Colonic mucosa (tissue), 4 donors: ENCODE data around the gene RNASE9. TPM values are rescaled to one million over a fixed set of nuclear protein-coding genes. Genes with fewer than 3 reads are reported as not detected.
A peak's percentile ranks its signal among the peaks of the same experiment; 100 is the strongest.

Experiments used
- DNase-seq: peaks from one replicate; pipeline ENCODE4 v3.0.0-alpha.2; 2020
- H3K27ac ChIP-seq: fragments of 200-600 bp; one replicate; pipeline ENCODE4 v1.8.0; 2021
- H3K27me3 ChIP-seq: fragments of 200-600 bp; one replicate; pipeline ENCODE4 v1.8.0; 2021
- H3K36me3 ChIP-seq: fragments of 200-600 bp; one replicate; pipeline ENCODE4 v1.8.0; 2021
- H3K4me1 ChIP-seq: fragments of 200-600 bp; one replicate; pipeline ENCODE4 v1.8.0; 2021; ENCODE audit warnings: mild to moderate bottlenecking
- H3K4me3 ChIP-seq: fragments of 200-600 bp; one replicate; pipeline ENCODE4 v1.8.0; 2021
- H3K9ac ChIP-seq, 2 donors: one replicate each; pipeline ENCODE4 v1.7.0; 2013; ENCODE audit warnings: control low read depth in 2 of 2, low read depth in 2 of 2, low read length in 2 of 2
- H3K9me3 ChIP-seq: fragments of 200-600 bp; one replicate; pipeline ENCODE4 v1.8.0; 2021
- intact Hi-C: fragments of 100-400 bp; cut with DNase I; formaldehyde crosslinking; loops from one replicate; pipeline ENCODE4 v1.14.1; 2022
- total RNA-seq, 2 donors: library from RNA; stranded (reverse); fragmentation: NEBNext Ultra II Directional in 1 of 2; extraction: Animal tissue kit (Norgen Biotek cat#: 25700) in 1 of 2; gene quantifications; one replicate each; pipeline ENCODE4 v1.2.1, GENCODE V29; 2021
- TF ChIP-seq, protein P1 (sequence below): fragments of 200-600 bp; IDR thresholded peaks from one replicate; pipeline ENCODE4 v1.8.0; 2022; ENCODE audit warnings: antibody characterized with exemption, mild to moderate bottlenecking
- donor health status: healthy.
- donor health status: DM: no; HTN: no; CAD: no.
- donor health status: DM: no; HTN: no; CAD: no.

Gene RNASE9
- total RNA-seq: not detected

DNA sequence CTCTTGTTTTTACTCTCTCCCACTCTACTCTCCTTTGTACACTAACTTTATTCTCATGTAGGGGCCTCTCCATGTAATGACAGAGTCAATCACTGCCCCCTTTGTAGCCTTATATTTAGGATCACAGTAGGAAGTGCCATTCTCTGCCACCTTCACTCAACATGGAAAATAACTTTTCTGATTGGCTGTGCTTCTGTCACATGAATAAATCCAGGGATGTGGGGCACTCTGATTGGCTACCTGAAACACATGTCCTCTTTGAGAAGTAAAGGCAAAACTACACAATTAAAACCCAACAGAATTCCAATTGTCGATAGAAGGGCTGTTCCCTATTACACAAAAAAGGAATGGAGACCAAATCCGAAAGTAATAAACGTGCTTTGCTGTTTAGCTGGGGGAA lies at the start of gene RNASE9:
Gene RNASE9 (minus strand): TSS at position 87 of the 400 bp plus-strand sequence.
- Histone ChIP-seq H3K27me3 (no peaks in the 10 kb centered on the region), H3K4me1 (no peaks in the 10 kb centered on the region), H3K9me3 (no peaks in the 10 kb centered on the region), H3K27ac (no peak within 1 kb of the TSS), H3K36me3 (no peaks in the 10 kb centered on the region), H3K9ac (no peak within 1 kb of the TSS), H3K4me3 (no peak within 1 kb of the TSS)
- no peak for DNase-seq
- intact Hi-C loops: no loop called here
- TF ChIP-seq, protein P1, sequence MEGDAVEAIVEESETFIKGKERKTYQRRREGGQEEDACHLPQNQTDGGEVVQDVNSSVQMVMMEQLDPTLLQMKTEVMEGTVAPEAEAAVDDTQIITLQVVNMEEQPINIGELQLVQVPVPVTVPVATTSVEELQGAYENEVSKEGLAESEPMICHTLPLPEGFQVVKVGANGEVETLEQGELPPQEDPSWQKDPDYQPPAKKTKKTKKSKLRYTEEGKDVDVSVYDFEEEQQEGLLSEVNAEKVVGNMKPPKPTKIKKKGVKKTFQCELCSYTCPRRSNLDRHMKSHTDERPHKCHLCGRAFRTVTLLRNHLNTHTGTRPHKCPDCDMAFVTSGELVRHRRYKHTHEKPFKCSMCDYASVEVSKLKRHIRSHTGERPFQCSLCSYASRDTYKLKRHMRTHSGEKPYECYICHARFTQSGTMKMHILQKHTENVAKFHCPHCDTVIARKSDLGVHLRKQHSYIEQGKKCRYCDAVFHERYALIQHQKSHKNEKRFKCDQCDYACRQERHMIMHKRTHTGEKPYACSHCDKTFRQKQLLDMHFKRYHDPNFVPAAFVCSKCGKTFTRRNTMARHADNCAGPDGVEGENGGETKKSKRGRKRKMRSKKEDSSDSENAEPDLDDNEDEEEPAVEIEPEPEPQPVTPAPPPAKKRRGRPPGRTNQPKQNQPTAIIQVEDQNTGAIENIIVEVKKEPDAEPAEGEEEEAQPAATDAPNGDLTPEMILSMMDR: no peak

DNA sequence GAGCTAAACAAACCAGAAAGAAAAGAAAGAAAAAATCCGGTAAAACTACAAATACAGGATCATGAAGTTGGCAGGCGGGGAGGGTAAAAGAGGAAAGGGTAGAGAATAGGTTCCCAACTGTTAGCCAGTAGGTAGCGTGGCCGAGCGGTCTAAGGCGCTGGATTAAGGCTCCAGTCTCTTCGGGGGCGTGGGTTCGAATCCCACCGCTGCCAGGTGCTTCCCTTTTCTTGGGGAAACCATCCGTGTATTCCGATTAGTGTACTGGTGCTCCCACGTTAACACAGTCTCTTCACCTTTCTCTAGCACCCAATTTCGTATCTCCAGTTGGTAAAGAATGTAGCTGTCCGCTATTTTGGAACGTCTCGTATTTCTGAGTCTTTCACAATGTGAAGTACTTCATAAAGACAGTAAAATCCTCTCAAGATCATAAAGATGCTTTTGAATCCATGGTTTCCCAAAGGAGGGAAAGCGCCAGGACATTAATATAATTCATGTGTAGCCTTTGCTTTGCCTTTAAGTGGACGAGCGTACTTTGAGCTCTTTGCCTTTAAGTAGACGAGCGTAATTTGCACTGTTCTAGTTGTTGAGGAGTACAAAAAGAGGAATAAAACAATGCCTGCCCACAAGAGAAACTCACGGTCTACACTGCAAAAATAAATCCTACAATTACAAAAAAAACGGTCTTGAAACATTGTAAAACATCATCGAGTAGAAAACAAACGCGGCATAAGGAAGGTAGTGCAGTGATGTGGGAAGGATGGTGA lies 49.3 kb upstream of the RNASE9 start:
- H3K4me1 ChIP-seq: no peaks in the 10 kb centered on the region
- peak overlapping the region; percentile 73 to 76 for H3K9ac ChIP-seq
- TF ChIP-seq, protein P1: no peak
- no peaks in the 10 kb centered on the region for H3K36me3 ChIP-seq
- DNase-seq: peak; percentile 89
- intact Hi-C loops: no loop called here
- H3K9me3 ChIP-seq: no peaks in the 10 kb centered on the region
- peak overlapping the region; percentile 78 for H3K4me3 ChIP-seq
- no peak overlapping the region for H3K27ac ChIP-seq
- H3K27me3 ChIP-seq: no peaks in the 10 kb centered on the region

DNA sequence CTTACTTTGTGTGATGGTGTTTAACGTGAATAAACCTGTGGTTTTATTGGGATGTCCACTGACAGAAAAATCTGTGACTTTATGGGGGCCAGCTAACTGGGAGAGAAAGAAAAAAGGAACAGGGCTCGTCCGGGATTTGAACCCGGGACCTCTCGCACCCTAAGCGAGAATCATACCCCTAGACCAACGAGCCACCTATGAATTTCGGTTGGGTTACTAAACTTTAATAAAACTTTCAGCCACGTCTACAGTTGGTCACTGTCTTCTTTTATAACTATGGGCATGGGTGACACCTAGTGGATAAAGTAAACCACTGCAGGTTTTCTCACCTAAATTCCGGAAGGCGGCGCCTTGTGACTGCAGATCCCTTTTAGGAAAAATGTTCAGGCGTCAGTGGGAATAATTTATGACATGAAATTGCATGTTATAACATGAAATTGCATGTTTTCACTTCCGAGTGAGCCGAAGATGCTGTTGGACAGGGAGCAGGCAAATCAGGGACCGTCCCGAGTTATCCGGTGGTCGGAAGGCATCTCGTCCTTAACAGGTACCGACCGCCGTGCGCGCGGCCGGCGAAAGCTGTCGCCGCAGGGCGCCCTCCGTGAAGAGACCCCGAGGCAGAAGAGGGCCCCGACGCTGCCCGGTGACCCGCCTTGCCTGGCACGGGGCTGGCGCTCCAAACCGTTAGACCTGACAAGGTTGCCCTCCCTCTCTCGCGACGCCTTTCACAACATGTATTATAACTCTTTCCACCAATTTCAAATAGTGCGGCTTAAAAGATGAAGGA lies 48.6 kb upstream of the RNASE9 start:
- Histone ChIP-seq H3K4me3 (peak overlapping the region; percentile 78), H3K36me3 (no peaks in the 10 kb centered on the region), H3K4me1 (no peaks in the 10 kb centered on the region), H3K27ac (no peak overlapping the region), H3K27me3 (no peaks in the 10 kb centered on the region), H3K9me3 (no peaks in the 10 kb centered on the region), H3K9ac (peak overlapping the region; percentile 73 to 76)
- intact Hi-C loops: loop anchor here (2.0 to 10.0 kb wide), 4 partner anchors 79 to 282 kb away; partner anchors contain the start of gene TEP1
- TF ChIP-seq, protein P1: peak; percentile 94
- peak; percentile 78 for DNase-seq

DNA sequence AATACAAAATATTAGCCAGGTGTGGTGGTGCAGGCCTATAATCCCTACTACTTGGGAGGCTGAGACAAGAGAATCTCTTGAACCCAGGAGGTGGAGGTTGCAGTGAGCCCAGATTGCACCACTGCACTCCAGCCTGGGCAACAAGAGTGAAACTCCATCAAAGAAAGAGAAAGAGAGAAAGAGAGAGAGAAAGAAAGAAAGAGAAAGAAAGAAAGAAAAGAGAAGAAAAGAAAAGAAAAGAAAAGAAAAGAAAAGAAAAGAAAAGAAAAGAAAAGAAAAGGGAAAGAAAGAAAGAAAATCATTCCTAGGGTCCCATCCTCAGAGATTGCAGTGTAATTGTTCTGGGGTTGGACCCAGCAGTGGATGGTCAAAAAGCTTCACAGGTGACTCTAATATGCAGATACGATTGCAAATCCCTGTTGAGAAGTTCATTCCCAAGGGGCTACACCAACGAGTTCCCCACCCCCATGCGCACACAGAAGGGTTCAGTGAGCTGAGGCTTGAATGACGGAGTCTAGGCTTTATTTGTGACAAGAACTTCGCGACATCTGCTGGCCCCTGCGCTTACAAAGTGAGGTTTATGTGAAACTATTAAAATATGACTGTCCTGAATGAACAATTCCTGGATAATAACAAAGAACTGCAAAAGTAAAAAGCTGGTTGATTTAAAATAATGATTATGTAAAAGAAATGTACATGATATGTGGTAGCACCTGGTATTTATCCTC lies 47.7 kb upstream of the RNASE9 start:
- Histone ChIP-seq H3K9ac (no peak overlapping the region), H3K27ac (no peak overlapping the region), H3K4me1 (no peaks in the 10 kb centered on the region), H3K27me3 (no peaks in the 10 kb centered on the region), H3K36me3 (no peaks in the 10 kb centered on the region), H3K9me3 (no peaks in the 10 kb centered on the region), H3K4me3 (no peak overlapping the region)
- intact Hi-C loops: loop anchor here (2.0 to 10.0 kb wide), 4 partner anchors 78 to 281 kb away; partner anchors contain the start of gene TEP1
- TF ChIP-seq, protein P1: no peak
- DNase-seq: no peak

DNA sequence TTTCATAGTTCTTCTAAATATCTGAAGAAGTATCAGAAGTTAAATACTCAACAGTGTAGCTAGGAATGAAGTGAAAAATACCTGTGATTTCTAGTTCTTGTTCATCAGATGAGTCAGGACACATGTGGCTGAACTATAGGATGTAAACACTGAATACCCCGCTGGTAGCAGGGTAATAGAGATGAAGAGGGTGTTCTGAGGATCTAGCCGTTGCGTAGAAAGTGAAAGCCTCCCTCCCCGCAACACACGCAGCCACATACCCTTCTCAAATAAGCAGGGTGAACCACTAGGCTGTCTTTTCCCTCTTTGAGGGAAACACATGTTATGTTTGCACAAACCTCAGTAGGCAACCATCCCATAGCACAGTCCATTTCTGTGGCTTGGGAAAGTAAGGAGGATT lies 46.8 kb upstream of the RNASE9 start:
- H3K36me3 ChIP-seq: no peaks in the 10 kb centered on the region

More for the DNA sequence above, 46.8 kb upstream of the RNASE9 start:
- Histone ChIP-seq H3K4me3 (no peak overlapping the region), H3K27ac (no peak overlapping the region), H3K4me1 (no peaks in the 10 kb centered on the region), H3K9me3 (no peaks in the 10 kb centered on the region), H3K9ac (no peak overlapping the region), H3K27me3 (no peaks in the 10 kb centered on the region)
- no peak for DNase-seq
- intact Hi-C loops: loop anchor here (2.0 to 10.0 kb wide), 4 partner anchors 77 to 280 kb away; partner anchors contain the start of gene TEP1
- TF ChIP-seq, protein P1: no peak
